HG03575 (cell line): ENCODE results near the gene PRSS3.
"Not testable (repeated sequence)": the region's sequence is repeated elsewhere in the genome, so short reads cannot be mapped to it uniquely, and the experiment has no call there.

Experiments
- ATAC-seq: cut with Tn5 transposase; IDR thresholded peaks from one replicate; pipeline ENCODE4 v1.9.1; 2021; ENCODE audit not compliant: unreplicated experiment, insufficient number of reproducible peaks, low FRiP score; ENCODE audit errors: extremely low read depth

Gene PRSS3

DNA sequence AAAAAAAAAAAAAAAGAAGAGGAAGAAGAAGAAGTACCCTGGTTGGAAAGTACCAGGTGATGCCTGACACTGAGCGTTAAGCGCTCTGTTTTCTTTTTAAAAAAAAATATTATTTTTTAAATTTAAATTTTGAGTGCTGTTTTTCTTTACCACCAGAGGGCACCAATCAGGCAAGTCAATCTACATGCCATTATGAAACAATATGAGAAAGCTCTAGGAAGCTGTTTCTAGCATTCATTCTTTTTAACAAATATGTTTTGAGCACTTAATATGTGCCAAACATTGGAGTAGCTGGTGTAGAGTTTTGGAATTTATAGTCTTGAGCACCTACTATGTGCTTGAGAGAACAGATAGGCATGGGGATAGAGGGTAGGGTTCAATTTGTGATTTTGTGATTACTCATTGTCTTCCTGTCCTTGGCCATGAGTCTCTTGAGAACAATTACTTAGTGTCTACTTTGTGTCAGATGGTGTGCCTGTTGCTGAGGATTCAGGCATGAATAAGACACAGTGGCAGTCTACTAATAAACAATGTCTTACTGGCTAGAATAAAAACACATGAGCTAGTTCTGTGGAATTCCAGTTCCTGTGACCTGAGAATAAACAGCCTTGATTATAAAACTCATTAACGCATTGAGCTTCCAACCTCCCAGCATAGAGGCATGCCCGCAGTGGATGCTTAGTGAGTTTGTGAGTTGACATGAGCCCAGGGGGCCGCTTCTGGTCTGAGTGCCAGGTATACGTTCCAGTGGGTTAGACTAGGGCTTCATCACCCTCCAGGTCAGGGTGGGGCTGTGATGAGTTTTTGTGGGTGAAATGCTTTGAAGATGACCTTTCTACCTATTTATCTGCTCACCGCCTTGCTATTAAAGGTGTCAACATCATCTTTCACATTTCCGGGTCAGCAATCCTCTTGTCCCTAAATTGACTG, 18.6 kb downstream of the PRSS3 start:
- ATAC-seq, result no peak

DNA sequence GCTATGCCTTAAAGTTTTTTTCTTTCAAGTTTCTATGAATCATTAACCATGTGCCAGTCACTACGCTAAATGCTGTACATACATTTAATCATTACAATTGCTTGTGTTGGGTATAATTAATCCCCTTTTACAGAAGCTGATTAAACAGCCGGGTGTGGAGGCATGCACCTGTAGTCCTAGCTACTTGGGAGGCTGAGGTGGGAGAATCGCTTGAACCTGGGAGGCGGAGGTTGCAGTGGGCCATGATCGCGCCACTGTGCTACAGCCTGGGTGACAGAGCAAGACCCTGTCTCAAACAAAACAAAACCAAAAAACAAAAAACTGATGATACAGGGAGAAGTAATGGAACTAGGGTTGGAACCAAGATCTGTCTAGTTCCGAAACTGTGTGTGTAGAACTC, 20.4 kb downstream of the PRSS3 start:
- no peak for ATAC-seq

DNA sequence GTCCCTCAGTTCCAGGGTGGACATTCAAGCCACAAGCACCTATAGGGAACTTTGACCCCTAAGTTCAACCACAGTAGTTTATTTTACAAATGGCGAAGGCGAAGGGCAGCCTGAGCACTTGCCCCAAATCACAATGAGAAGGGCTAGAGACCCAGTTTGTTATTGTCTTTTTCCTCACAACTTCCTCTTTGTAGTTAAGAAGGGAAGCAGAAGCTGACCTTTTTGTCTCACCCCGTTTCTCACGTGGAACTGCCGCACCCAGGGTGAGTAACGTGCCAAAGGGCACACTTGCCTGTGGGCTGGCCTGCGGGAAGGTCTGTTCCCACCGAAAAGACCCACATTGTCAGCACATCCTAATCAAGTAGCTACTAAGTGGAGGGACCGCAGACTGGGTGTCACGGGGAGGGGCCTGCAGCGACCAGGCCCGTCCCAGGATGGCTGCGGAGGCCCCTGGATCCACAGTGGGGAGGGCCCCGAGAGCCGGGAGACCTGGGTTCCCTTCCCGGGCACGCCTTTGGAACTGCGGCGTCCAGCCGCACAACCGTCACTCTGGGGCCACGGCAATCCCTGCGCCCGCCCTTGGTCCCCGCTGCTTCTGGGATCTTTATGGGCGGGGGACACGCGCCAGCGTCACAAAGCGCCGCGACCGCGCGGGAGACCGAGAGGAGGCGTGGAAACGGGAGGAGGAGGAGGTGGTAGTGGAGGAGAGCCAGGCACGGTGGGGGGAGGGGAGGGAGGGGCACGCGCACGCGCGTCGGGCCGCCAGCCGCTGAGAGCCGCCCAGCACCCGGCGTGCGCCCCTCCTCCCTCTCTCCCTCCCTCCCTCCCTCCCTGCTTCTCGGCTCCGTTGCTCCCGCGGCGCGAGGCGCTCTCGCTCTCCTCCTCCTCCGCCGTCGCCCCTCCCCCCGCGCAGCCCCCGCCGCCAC, 21.2 kb downstream of the PRSS3 start, which contains the start of gene UBE2R2:
TSS of gene UBE2R2 (plus strand) at position 834 of the 926 bp plus-strand sequence. CDS start 598 bp downstream, outside the sequence.
- ATAC-seq, result no peak

DNA sequence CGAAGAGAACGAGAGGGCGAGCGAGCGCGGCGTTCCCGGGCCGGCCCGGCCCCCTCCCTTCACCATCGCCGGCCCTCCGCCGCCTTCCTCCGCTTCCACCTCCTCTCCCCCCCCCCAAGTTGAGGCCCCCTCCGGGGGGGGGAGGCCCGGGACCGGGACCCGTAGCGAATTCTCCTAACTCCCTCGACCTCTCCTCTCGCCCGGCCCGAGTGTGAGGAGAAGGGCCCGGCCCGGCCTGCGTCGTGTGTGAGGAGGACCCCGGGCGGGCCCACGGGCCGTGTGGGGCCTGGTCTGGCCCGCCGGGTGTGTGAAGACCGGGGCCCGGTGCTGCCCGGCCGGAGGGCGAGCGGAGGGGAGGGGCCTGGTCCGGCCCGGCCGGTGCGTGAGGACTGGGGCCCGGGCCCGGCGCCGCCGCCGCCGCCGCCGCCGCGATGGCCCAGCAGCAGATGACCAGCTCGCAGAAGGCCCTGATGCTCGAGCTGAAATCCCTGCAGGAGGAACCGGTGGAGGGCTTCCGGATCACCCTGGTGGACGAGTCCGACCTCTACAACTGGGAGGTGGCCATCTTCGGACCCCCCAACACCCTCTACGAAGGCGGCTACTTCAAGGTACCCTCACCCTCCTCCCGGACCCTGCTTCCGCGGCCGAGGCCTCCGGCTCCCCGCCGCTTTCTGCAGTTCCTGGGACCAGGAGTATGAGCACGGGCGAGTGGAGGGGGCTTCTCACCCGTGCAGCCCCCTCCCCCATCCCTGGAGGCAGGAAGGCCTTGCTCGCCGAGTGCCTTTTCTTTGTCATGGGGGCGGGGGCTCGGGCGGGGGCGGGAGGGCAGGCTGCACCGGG, 22.2 kb downstream of the PRSS3 start:
- ATAC-seq, result no peak

DNA sequence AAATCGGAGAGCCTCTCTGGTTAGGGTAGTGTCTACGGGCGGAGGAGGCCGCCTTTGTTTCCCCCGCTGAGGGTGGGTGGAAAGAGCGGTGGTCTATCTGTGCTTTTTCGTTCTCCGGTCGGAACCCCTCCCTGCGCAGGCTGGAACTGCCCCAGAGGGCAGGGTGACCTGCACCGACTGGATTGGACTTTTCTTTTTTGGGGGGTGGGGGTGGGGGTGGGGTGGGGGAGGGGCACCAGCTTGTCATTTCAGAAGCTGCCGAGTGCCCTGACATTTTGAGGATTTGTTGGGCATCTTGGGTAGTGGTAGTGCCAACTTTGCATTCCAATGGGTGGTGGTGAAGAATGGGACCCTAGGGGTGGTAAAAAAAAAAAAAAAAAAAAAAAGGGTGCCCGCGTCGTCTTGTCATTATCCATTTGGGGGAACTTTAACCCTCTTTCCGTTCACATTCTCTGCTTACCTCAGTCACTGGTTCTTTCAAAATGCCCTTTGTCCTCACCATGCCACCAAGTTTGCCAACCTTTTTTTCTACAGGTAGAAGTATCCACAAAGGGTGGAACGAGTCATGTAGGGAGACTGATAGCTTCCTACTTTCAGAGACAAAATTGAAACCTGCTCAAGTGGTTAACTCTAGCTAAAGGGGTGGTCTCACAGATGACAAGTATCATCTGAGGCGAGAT, 22.9 kb downstream of the PRSS3 start:
- ATAC-seq, result no peak

DNA sequence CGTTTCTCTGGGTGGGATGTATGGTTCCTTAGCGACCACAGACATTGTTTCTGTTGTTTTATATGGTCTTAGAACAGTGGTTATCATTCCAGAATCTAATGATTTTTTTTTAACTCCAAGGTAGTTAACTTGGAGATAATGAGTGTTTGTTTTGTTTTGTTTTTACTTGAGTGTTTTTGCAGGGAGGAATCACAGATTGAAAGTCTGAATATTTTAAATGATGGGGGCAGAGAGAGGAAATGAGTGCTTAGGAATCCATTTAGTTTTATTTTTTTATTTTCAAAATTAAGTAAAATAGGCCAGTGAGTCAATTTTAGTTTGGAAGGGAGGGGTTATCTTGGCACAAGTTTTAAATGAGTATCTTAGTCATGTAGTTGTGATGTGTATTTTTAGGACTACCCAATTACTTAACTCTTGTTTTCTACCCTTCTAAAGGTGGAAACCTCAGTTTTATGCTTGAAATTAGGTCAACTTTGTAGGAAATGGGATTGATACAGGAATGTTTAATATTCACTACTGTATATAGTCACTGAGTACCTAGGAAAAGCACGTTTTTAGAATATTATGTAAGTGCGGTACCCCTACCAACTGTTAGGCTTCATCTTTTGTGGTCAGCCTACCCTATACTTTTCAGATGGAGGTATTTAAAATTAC, 23.6 kb downstream of the PRSS3 start:
- ATAC-seq, result no peak

DNA sequence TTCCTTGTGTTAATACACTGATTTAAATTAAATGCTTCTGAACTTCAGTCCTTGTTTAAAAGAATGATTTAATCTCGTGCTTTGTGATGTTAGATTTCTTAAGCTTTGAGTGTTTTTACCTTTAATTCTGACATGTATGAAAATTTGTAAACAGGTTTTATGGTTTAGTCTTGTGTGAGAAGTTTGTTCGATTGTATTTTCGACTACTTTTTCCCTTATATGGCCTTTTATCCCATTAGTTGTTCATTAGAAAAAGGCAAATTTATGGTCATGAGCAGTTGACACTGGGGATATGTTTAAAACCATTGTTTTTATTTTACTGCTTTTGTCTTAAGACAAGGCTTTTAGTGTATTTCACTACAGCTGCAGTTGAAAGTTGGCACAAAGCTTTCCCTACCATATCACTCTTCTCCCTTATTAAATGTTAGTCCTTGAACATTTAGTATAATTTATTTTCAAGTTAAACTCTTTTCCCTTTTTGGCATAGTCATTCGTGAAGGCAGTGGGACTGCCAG, 24.9 kb downstream of the PRSS3 start:
- no peak for ATAC-seq

DNA sequence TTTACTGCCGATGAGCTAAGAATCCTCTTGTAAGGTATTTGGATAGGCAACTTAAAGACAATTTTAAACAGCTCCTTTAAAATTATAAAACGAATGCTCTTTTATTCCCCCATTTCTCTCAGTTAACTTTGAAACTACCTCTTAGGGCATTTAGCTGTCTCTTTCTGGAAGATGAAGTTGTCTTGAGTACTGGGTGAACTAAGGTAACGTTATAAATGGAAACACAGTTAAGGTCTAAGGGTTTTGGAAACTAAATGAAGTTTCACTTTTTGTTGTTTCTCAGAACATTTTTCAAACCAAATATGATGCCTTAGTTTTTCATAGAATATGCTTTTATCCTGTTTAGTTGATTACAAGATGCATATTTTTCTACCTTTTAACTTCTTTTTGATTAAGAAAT, 28.4 kb downstream of the PRSS3 start:
- no peak for ATAC-seq

DNA sequence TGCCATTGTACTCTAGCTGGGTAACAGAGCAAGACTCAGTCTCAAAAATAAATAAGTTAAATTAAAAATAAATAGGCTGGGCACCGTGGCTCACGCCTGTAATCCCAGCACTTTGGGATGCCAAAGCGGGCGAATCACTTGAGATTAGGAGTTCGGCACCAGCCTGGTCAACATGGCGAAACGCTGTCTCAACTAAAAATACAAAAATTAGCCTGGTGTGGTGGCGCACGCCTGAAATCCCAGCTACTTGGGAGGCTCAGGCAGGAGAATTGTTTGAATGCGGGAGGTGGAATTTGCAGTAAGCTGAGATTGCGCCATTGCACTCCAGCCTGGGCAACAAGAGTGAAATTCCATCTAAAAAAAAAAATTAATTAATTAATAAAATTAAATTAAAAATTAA, 31.9 kb downstream of the PRSS3 start:
- ATAC-seq, result not testable (repeated sequence)

DNA sequence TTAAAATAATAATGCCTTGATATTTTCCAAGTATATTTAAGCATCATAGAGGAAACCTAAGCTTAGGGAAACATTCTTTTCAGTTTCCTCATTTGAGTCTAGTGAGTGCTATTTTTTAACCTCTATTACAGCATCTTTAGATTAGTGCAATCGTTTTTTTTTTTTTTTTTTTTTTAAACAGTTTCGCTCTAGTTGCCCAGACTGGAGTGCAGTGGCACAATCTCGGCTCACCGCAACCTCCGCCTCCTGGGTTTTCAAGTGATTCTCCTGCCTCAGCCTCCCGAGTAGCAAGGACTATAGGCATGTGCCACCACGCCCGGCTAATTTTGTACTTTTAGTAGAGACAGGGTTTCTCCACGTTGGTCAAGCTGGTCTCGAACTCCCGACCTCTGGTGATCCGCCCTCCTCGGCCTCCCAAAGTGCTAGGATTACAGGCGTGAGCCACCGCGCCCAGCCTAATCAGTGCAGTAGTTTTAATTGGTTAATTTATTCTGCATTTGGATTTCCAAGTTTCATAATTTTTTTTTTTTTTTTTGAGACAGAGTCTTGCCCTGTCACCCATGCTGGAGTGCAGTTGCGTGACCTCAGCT, 34.4 kb downstream of the PRSS3 start:
- not testable (repeated sequence) for ATAC-seq

DNA sequence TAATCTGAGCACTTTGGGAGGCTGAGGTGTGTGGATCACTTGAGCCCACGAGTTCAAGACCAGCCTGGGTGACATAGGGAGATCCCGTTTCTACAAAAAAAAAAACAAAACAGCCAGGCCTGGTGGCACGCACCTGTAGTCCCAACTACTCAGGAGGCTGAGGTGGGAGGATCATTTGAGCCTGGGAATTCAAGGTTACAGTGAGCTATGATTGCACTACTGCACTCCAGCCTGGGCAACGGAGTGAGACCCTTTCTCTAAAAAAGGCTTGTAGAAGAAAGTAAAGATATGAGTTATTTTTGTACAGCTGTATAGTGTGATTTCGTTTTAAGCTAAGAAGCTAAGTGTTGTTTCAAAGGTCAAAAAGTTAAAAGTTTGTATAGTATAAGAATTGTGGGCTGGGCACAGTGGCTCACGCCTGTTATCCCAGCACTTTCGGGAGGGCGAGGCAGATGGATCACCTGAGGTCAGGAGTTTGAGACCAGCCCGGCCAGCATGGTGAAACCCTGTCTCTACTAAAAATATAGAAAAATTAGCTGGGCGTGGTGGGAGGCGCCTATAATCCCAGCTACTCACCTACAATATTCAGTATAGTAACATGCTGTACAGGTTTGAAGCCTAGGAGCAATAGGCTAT, 40.4 kb downstream of the PRSS3 start:
- ATAC-seq, result no peak

DNA sequence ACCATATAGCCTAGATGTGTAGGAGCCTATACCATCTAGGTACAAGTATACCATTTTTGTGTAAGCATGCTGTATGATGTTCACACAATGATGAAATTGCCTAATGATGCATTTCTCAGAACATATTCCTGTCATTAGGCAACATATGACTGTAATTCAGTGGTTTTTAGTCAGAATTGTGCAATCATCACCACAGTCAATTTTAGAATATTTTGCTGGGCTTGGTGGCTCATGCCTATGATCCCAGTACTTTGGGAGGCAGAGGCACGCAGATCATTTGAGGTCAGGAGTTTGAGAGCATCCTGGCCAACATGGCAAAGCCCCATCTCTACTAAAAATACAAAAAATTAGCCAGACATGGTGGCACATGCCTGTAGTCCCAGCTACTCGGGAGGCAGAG, 40.9 kb downstream of the PRSS3 start:
- ATAC-seq, result not testable (repeated sequence)

DNA sequence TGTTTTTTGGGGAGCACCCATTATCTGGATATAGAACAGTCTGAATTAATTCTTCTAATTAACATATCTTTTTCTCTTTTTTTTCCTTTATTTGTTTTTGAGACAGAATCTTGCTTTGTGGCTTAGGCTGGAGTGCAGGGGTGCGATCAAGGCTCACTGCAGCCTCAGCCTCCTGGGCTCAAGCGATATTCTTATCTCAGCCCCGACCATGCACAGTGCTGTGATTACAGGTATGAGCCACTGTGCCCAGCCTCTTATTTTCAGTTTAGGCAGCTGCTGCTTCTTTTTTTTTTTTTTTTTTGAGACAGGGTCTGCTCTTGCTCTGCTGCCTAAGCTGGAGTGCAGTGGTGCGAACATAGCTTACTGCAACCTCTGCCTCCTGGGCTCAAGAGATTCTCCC, 41.8 kb downstream of the PRSS3 start:
- no peak for ATAC-seq

DNA sequence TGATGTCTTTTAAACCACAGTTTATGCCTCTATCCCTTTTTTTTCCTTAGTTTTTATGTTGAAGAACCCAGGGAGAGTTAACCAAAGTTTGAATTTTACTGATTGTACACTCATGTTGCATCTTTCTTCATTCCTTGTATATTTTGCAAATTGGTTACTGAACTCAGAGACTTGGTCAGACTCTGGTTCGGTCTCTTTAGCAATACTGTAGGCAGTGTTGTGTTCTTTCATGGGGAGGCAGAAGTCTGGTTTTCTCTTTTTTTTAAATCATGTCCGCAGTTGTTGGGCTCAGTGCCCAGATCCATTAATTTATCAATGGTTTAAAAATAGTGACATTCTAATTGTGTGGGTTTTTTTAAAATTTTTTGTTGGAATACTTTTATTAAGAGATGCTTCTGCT, 45.0 kb downstream of the PRSS3 start:
- ATAC-seq, result no peak

DNA sequence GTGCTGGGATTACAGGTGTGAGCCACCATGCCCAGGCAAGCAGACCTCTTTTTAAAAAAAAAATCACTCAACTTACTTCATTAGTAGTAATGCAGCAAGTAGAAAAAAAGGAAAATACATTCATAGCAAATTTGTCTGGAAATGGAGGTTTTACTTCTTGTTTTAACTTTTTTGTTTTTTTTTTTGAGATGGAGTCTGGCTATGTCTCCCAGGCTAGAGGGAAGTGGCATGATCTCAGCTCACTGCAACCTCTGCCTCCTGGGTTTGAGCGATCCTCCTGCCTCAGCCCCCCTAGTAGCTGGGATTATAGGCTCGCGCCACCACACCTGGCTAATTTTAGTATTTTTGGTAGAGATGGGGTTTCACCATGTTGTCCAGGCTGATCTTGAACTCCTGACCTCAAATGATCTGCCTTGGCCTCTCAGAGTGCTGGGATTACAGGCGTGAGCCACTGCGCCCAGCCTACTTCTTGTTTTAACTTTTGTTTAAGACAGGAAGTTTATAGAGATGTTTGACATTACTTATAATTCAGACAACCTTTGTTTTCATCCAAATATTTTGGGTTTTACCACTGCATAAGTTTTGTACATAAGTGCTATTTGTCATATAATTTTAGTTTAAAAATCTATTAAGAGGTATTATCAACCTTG, 48.1 kb downstream of the PRSS3 start:
- no peak for ATAC-seq

DNA sequence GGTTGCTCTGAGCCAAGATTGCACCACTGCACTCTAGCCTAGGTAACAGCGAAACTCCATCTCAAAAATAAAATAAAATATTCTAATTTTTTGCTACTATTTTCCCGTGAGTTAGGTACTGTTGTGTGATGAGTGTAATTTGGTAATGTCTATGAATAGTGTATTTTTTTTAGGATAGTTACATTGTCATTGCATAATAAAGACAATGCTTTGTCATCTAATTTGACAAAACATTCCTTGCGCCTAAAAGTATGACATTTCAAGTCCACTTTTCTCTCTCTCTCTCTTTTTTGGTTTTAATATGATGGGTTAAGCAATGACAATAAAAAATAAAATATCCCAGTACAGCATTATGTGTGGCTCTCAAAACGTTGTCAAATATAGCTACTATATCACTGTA, 50.9 kb downstream of the PRSS3 start:
- ATAC-seq, result no peak

DNA sequence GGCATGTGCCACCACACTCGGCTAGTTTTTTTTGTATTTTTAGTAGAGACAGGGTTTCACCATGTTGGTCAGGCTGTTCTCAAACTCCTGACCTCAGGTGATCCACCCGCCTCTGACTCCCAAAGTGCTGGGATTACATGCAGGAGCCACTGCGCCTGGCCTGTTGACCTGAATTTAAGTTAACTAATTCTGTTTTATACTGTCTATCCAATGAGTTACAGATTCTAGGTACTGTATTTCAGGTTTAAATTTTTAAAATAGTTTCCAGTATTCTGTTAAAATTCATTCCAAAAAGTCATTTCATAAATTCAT, 52.5 kb downstream of the PRSS3 start:
- not testable (repeated sequence) for ATAC-seq
